Measurements from ENCODE around the gene CD68. TPM values are rescaled to one million over a fixed set of nuclear protein-coding genes. Genes with fewer than 3 reads are reported as not detected.

Gene CD68
- total RNA-seq, 1 experiment from 2014 or later, result 1.8 TPM

DNA sequence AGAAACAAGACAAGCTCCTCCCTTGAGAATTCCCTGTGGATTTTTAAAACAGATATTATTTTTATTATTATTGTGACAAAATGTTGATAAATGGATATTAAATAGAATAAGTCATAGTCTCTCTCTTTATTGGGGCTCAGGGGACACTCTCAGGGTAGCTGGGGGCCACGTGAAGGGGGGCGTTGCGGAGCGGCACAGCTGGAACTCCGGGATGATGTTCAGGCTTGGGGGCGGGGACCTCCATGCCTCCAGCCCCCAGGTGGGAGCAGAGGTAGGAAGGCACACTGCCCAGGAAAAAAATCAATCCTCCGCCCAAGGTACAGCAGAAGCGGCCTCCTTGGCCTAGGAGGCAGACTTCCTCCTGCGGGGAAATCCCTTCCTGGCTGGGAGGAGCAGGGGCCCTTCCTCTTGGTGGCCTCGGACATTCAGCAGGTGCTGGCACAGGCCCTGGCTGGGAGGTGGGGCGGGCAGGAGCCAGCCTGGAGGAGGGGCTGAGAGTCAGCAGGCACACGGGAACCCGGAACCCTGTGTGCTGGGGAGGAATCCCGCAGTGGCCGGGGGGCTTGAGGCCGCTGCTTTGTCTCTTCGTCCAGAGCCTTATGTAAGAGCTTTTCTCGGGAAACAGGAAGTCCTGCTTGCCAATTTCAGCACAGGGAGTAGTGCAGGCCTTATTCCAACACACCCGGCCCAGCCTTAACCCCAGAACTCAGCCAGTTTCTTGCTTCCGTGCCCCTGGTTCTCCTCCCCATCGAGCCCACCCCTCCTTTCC is 21.5 kb upstream of the CD68 start:
- TF ChIP-seq, protein P1, sequence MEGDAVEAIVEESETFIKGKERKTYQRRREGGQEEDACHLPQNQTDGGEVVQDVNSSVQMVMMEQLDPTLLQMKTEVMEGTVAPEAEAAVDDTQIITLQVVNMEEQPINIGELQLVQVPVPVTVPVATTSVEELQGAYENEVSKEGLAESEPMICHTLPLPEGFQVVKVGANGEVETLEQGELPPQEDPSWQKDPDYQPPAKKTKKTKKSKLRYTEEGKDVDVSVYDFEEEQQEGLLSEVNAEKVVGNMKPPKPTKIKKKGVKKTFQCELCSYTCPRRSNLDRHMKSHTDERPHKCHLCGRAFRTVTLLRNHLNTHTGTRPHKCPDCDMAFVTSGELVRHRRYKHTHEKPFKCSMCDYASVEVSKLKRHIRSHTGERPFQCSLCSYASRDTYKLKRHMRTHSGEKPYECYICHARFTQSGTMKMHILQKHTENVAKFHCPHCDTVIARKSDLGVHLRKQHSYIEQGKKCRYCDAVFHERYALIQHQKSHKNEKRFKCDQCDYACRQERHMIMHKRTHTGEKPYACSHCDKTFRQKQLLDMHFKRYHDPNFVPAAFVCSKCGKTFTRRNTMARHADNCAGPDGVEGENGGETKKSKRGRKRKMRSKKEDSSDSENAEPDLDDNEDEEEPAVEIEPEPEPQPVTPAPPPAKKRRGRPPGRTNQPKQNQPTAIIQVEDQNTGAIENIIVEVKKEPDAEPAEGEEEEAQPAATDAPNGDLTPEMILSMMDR (conservative IDR thresholded peaks at IDR 0.05; ENCODE audit: low read depth, low read length), result no peak
- TF ChIP-seq EZH2 (IDR thresholded peaks at IDR 0.05; ENCODE audit: borderline replicate concordance, low read depth, low read length, poor library complexity, severe bottlenecking), result no peak
- DNase-seq (ENCODE audit: low spot score), result peak; percentile 60
- no peaks in the 10 kb centered on the region for H3K36me3 ChIP-seq (ENCODE audit: insufficient read depth, low read length, poor library complexity, severe bottlenecking)
- H3K27ac ChIP-seq (ENCODE audit: low read depth, low read length, poor library complexity, severe bottlenecking), result peak overlapping the region; percentile 68
- intact Hi-C loops (cut with micrococcal nuclease; ENCODE audit: unreplicated experiment), result no loop called here
- no peaks in the 10 kb centered on the region for H3K9me3 ChIP-seq (ENCODE audit: low read depth, low read length, poor library complexity, severe bottlenecking)
- ChIA-PET CTCF (interaction anchor here (0.5 kb wide), 1 partner anchor 229 kb away, joined by 4 read pairs; the partner anchor contains the start of gene NEURL4), POLR2A (ENCODE audit: low non-redundant PET) (no interaction called here)
- no TSS peak for BruUV-seq (replicated peaks)
- H3K27me3 ChIP-seq (replicated peaks; ENCODE audit: insufficient read depth, low read depth, low read length, poor library complexity), result no peaks in the 10 kb centered on the region
- H3K4me1 ChIP-seq (ENCODE audit: insufficient read depth, low read length, poor library complexity, severe bottlenecking), result peaks cover 26% of the 10 kb centered on the region
- no peak overlapping the region for H3K4me3 ChIP-seq (ENCODE audit: low read depth, low read length, poor library complexity, severe bottlenecking)

DNA sequence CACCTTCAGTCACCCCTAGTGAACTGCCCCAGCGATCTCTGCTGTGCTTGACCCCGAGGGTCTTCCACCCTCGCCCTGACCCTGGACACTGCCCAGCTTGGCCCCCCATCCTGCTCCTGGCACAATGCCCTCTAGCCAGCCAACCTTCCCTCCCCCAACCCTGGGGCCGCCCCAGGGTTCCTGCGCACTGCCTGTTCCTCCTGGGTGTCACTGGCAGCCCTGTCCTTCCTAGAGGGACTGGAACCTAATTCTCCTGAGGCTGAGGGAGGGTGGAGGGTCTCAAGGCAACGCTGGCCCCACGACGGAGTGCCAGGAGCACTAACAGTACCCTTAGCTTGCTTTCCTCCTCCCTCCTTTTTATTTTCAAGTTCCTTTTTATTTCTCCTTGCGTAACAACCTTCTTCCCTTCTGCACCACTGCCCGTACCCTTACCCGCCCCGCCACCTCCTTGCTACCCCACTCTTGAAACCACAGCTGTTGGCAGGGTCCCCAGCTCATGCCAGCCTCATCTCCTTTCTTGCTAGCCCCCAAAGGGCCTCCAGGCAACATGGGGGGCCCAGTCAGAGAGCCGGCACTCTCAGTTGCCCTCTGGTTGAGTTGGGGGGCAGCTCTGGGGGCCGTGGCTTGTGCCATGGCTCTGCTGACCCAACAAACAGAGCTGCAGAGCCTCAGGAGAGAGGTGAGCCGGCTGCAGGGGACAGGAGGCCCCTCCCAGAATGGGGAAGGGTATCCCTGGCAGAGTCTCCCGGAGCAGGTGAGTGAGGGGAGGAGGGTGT is 20.7 kb upstream of the CD68 start, which contains the start of gene TNFSF13:
TSS of gene TNFSF13 (plus strand) at position 207 of the 776 bp plus-strand sequence. CDS start at position 497, 290 bp downstream.
- H3K4me3 ChIP-seq (ENCODE audit: low read depth, low read length, poor library complexity, severe bottlenecking), result no peak within 1 kb of the TSS

More for the DNA sequence above, 20.7 kb upstream of the CD68 start, which contains the start of gene TNFSF13:
- TF ChIP-seq EZH2 (IDR thresholded peaks at IDR 0.05; ENCODE audit: borderline replicate concordance, low read depth, low read length, poor library complexity, severe bottlenecking), result no peak
- TF ChIP-seq, protein P1 (conservative IDR thresholded peaks at IDR 0.05; ENCODE audit: low read depth, low read length), result no peak
- ChIA-PET POLR2A (ENCODE audit: low non-redundant PET) (interaction anchor here (0.5 kb wide), 1 partner anchor 75 kb away, joined by 9 read pairs; the partner anchor contains the start of gene POLR2A), CTCF (interaction anchor here (0.5 kb wide), 1 partner anchor 229 kb away, joined by 4 read pairs; the partner anchor contains the start of gene NEURL4)
- no peak for DNase-seq (ENCODE audit: low spot score)
- H3K27me3 ChIP-seq (replicated peaks; ENCODE audit: insufficient read depth, low read depth, low read length, poor library complexity), result no peaks in the 10 kb centered on the region
- BruUV-seq (replicated peaks), result no TSS peak
- peaks cover 5% of the 10 kb centered on the region for H3K36me3 ChIP-seq (ENCODE audit: insufficient read depth, low read length, poor library complexity, severe bottlenecking)
- intact Hi-C loops (cut with micrococcal nuclease; ENCODE audit: unreplicated experiment), result no loop called here
- H3K4me1 ChIP-seq (ENCODE audit: insufficient read depth, low read length, poor library complexity, severe bottlenecking), result peaks cover 33% of the 10 kb centered on the region
- H3K9me3 ChIP-seq (ENCODE audit: low read depth, low read length, poor library complexity, severe bottlenecking), result no peaks in the 10 kb centered on the region
- H3K27ac ChIP-seq (ENCODE audit: low read depth, low read length, poor library complexity, severe bottlenecking), result peak within 1 kb of the TSS; percentile 68
